ENCODE data around the gene PCDHB5.
"Not testable (repeated sequence)": the region's sequence is repeated elsewhere in the genome, so short reads cannot be mapped to it uniquely, and the experiment has no call there.

Gene PCDHB5

DNA sequence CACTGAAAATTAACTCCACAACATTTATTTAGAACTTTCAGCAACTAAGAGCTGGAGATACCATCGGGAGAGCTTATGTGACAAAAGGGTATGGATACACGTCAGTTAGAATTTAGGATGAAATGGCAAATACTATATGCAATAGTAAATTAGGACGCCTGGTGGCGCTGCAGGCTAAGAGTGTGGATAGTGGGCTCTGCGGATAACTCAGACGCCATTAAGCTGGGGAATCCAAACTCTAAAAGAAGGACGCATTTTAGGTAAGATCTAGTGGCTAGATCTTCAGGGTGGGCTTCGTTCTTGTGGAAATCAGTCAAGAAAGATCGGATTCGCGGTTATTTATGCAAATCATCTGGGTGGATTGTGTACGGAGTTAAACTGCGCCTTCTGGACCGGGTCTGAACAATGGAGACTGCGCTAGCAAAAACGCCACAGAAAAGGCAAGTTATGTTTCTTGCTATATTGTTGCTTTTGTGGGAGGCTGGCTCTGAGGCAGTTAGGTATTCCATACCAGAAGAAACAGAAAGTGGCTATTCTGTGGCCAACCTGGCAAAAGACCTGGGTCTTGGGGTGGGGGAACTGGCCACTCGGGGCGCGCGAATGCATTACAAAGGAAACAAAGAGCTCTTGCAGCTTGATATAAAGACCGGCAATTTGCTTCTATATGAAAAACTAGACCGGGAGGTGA lies at the start of gene PCDHB5:
PCDHB5 (plus strand) TSS at position 177 of the 688 bp plus-strand sequence; CDS start at position 406, 229 bp downstream.
- no peak for DNase-seq (ENCODE audit: low spot score)
- in situ Hi-C loops (cut with MboI; ENCODE audit: low pct_unique_long_range_greater_than_20kb, low sequenced_read_pairs, unreplicated experiment) = no loop called here

DNA sequence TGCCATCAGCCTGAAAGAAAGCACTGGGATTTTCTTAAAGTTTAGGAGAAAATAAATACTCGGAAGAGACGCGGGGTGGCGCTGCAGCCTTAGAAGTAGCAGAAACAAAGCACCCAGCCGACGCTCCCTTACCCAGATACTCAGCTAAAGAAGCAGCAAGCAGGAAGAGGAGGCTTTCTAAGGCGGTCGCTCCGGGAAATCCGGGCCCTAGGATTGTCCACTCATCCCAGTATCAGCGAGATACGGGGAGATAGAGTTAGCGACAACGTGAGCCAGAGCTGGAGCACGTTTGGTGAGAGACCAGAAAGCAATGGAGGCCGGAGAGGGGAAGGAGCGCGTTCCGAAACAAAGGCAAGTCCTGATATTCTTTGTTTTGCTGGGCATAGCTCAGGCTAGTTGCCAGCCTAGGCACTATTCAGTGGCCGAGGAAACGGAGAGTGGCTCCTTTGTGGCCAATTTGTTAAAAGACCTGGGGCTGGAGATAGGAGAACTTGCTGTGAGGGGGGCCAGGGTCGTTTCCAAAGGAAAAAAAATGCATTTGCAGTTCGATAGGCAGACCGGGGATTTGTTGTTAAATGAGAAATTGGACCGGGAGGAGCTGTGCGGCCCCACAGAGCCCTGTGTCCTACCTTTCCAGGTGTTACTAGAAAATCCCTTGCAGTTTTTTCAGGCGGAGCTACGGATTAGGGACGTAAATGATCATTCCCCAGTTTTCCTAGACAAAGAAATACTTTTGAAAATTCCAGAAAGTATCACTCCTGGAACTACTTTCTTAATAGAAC lies 40.3 kb upstream of the PCDHB5 start, which contains the start of gene PCDHB2:
PCDHB2 (plus strand) TSS at position 135 of the 782 bp plus-strand sequence; CDS start at position 311, 176 bp downstream.
- in situ Hi-C loops (cut with MboI; ENCODE audit: low pct_unique_long_range_greater_than_20kb, low sequenced_read_pairs, unreplicated experiment) = no loop called here
- DNase-seq (ENCODE audit: low spot score) = no peak
- TF ChIP-seq, protein P1, sequence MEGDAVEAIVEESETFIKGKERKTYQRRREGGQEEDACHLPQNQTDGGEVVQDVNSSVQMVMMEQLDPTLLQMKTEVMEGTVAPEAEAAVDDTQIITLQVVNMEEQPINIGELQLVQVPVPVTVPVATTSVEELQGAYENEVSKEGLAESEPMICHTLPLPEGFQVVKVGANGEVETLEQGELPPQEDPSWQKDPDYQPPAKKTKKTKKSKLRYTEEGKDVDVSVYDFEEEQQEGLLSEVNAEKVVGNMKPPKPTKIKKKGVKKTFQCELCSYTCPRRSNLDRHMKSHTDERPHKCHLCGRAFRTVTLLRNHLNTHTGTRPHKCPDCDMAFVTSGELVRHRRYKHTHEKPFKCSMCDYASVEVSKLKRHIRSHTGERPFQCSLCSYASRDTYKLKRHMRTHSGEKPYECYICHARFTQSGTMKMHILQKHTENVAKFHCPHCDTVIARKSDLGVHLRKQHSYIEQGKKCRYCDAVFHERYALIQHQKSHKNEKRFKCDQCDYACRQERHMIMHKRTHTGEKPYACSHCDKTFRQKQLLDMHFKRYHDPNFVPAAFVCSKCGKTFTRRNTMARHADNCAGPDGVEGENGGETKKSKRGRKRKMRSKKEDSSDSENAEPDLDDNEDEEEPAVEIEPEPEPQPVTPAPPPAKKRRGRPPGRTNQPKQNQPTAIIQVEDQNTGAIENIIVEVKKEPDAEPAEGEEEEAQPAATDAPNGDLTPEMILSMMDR (IDR thresholded peaks at IDR 0.05; ENCODE audit: extremely low read depth, insufficient read depth, missing control alignments) = peak; percentile 8

More for the DNA sequence above, at the start of gene PCDHB5:
- TF ChIP-seq, protein P1 (IDR thresholded peaks at IDR 0.05; ENCODE audit: extremely low read depth, insufficient read depth, missing control alignments) = peak; percentile 11

DNA sequence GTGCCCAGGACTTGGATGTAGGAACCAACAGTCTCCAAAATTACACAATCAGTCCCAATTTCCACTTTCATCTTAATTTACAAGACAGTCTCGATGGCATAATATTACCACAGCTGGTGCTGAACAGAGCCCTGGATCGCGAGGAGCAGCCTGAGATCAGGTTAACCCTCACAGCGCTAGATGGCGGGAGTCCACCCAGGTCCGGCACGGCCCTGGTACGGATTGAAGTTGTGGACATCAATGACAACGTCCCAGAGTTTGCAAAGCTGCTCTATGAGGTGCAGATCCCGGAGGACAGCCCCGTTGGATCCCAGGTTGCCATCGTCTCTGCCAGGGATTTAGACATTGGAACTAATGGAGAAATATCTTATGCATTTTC lies 39.8 kb upstream of the PCDHB5 start:
- DNase-seq (ENCODE audit: low spot score) = no peak
- in situ Hi-C loops (cut with MboI; ENCODE audit: low pct_unique_long_range_greater_than_20kb, low sequenced_read_pairs, unreplicated experiment) = no loop called here
- TF ChIP-seq, protein P1 (IDR thresholded peaks at IDR 0.05; ENCODE audit: extremely low read depth, insufficient read depth, missing control alignments) = no peak

DNA sequence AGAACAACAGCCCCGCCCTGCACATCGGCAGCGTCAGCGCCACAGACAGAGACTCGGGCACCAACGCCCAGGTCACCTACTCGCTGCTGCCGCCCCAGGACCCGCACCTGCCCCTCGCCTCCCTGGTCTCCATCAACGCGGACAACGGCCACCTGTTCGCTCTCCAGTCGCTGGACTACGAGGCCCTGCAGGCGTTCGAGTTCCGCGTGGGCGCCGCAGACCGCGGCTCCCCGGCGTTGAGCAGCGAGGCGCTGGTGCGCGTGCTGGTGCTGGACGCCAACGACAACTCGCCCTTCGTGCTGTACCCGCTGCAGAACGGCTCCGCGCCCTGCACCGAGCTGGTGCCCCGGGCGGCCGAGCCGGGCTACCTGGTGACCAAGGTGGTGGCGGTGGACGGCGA lies 38.8 kb upstream of the PCDHB5 start:
- DNase-seq (ENCODE audit: low spot score); in situ Hi-C loops (cut with MboI; ENCODE audit: low pct_unique_long_range_greater_than_20kb, low sequenced_read_pairs, unreplicated experiment): not testable (repeated sequence)

DNA sequence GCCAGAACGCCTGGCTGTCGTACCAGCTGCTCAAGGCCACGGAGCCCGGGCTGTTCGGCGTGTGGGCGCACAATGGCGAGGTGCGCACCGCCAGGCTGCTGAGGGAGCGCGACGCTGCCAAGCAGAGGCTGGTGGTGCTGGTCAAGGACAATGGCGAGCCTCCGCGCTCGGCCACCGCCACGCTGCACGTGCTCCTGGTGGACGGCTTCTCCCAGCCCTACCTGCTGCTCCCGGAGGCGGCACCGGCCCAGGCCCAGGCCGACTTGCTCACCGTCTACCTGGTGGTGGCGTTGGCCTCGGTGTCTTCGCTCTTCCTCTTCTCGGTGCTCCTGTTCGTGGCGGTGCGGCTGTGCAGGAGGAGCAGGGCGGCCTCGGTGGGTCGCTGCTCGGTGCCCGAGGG lies 38.4 kb upstream of the PCDHB5 start:
- DNase-seq (ENCODE audit: low spot score); in situ Hi-C loops (cut with MboI; ENCODE audit: low pct_unique_long_range_greater_than_20kb, low sequenced_read_pairs, unreplicated experiment): not testable (repeated sequence)

DNA sequence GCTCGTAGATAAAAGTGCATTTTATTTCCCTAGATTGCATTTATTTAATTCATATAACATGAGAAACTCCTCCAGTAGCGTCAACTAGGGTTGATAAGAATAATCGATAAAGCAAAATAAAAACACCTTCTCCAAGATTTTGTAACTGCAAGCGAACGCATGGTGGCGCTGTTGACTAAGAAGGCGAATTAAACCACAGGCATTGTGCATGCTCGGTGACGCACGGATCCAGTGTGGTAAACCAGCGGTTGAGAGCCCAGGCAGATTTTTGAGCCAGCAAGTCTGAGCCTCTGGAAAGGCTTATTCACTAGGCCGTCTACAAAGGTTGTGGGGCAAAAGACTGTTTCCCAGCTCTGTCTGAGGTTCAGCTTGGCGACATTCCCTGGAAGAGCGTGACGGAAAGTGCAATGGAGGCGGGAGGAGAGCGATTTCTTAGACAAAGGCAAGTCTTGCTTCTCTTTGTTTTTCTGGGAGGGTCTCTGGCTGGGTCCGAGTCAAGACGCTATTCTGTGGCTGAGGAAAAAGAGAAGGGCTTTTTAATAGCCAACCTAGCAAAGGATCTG lies 34.7 kb upstream of the PCDHB5 start, which contains the start of gene PCDHB3:
PCDHB3 (plus strand) TSS at position 231 of the 563 bp plus-strand sequence; CDS start at position 408, 177 bp downstream.
- in situ Hi-C loops (cut with MboI; ENCODE audit: low pct_unique_long_range_greater_than_20kb, low sequenced_read_pairs, unreplicated experiment) = no loop called here
- no peak for DNase-seq (ENCODE audit: low spot score)

DNA sequence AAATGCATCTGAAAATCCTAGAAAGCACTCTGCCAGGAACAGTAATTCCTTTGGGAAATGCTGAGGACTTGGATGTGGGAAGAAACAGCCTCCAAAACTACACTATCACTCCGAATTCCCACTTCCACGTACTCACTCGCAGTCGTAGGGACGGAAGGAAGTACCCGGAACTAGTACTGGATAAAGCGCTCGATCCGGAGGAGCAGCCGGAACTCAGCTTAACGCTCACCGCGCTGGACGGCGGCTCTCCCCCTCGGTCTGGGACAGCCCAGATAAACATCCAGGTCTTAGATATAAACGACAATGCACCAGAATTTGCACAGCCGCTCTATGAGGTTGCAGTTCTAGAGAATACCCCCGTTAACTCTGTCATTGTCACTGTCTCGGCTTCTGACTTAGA lies 33.9 kb upstream of the PCDHB5 start:
- no peak for DNase-seq (ENCODE audit: low spot score)
- TF ChIP-seq, protein P1 (IDR thresholded peaks at IDR 0.05; ENCODE audit: extremely low read depth, insufficient read depth, missing control alignments) = no peak
- in situ Hi-C loops (cut with MboI; ENCODE audit: low pct_unique_long_range_greater_than_20kb, low sequenced_read_pairs, unreplicated experiment) = no loop called here

More for the DNA sequence above, 34.7 kb upstream of the PCDHB5 start, which contains the start of gene PCDHB3:
- TF ChIP-seq, protein P1 (IDR thresholded peaks at IDR 0.05; ENCODE audit: extremely low read depth, insufficient read depth, missing control alignments) = peak; percentile 17

DNA sequence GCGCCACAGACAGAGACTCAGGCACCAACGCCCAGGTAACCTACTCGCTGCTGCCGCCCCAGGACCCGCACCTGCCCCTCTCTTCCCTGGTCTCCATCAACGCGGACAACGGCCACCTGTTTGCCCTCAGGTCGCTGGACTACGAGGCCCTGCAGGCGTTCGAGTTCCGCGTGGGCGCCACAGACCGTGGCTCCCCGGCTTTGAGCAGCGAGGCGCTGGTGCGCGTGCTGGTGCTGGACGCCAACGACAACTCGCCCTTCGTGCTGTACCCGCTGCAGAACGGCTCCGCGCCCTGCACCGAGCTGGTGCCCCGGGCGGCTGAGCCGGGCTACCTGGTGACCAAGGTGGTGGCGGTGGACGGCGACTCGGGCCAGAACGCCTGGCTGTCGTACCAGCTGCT lies 32.9 kb upstream of the PCDHB5 start:
- in situ Hi-C loops (cut with MboI; ENCODE audit: low pct_unique_long_range_greater_than_20kb, low sequenced_read_pairs, unreplicated experiment); DNase-seq (ENCODE audit: low spot score): not testable (repeated sequence)

DNA sequence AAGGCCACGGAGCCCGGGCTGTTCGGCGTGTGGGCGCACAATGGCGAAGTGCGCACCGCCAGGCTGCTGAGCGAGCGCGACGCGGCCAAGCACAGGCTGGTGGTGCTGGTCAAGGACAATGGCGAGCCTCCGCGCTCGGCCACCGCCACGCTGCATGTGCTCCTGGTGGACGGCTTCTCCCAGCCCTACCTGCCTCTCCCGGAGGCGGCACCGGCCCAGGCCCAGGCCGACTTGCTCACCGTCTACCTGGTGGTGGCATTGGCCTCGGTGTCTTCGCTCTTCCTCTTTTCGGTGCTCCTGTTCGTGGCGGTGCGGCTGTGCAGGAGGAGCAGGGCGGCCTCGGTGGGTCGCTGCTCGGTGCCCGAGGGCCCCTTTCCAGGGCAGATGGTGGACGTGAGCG lies 32.5 kb upstream of the PCDHB5 start:
- DNase-seq (ENCODE audit: low spot score); in situ Hi-C loops (cut with MboI; ENCODE audit: low pct_unique_long_range_greater_than_20kb, low sequenced_read_pairs, unreplicated experiment): not testable (repeated sequence)
